Measurements from ENCODE around the gene POLR3B.
"Not testable (repeated sequence)": the region's sequence is repeated elsewhere in the genome, so short reads cannot be mapped to it uniquely, and the experiment has no call there.

The POLR3B gene

DNA sequence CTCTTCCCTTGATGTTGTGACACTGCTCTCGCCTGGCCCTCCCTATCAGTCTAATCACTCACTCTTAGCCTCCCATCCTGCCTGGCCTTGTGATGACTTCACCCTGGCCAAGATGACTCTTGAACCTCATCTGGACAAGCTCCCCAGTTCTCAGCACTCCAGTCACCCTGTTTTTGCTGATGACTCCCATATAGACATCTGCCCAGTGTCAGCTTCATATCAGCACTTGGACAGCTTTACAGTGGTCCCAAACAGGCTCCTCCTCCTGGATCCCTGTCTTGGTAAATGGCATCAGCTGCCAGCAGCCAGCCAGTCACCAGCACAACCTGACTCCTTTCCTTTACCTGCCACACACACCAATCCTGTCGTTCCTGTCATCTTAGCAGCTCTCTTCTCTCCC is 104.2 kb downstream of the POLR3B start:
- no peaks in the 10 kb centered on the region for H3K4me1 ChIP-seq (ENCODE audit: control insufficient read depth, insufficient read depth, low read length)
- H3K27me3 ChIP-seq (ENCODE audit: control insufficient read depth, insufficient read depth, low read length): no peaks in the 10 kb centered on the region
- no peak overlapping the region for H3K9ac ChIP-seq (ENCODE audit: low read depth, low read length)
- no peaks in the 10 kb centered on the region for H3K9me3 ChIP-seq (ENCODE audit: control insufficient read depth, insufficient read depth, low read length)
- no peak overlapping the region for H3K27ac ChIP-seq (ENCODE audit: low read depth, low read length)
- H3K4me3 ChIP-seq (ENCODE audit: low read depth, low read length): no peak overlapping the region
- H3K36me3 ChIP-seq (ENCODE audit: control insufficient read depth, insufficient read depth, low read length): peaks cover 5% of the 10 kb centered on the region

DNA sequence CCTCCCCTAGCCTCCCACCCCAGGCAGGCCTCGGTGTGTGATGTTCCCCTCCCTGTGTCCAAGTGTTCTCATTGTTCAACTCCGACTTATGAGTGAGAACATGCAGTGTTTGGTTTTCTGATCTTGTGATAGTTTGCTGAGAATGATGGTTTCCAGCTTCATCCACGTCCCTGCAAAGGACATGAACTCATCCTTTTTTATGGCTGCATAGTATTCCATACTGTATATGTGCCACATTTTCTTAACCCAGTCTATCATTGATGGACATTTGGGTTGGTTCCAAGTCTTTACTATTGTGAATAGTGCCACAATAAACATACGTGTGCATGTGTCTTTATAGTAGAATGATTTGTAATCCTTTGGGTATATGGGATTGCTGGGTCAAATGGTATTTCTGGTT is 108.1 kb downstream of the POLR3B start:
- H3K4me1 ChIP-seq (ENCODE audit: control insufficient read depth, insufficient read depth, low read length); H3K36me3 ChIP-seq (ENCODE audit: control insufficient read depth, insufficient read depth, low read length); H3K4me3 ChIP-seq (ENCODE audit: low read depth, low read length); H3K9ac ChIP-seq (ENCODE audit: low read depth, low read length); H3K9me3 ChIP-seq (ENCODE audit: control insufficient read depth, insufficient read depth, low read length); H3K27ac ChIP-seq (ENCODE audit: low read depth, low read length); H3K27me3 ChIP-seq (ENCODE audit: control insufficient read depth, insufficient read depth, low read length): not testable (repeated sequence)

DNA sequence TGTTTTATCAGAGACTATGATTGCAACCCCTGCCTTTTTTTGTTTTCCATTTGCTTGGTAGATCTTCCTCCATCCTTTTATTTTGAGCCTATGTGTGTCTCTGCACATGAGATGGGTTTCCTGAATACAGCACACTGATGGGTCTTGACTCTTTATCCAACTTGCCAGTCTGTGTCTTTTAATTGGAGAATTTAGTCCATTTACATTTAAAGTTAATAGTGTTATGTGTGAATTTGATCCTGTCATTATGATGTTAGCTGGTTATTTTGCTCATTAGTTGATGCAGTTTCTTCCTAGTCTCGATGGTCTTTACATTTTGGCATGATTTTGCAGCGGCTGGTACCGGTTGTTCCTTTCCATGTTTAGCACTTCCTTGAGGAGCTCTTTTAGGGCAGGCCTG is 118.1 kb downstream of the POLR3B start:
- H3K4me1 ChIP-seq (ENCODE audit: control insufficient read depth, insufficient read depth, low read length); H3K36me3 ChIP-seq (ENCODE audit: control insufficient read depth, insufficient read depth, low read length); H3K27ac ChIP-seq (ENCODE audit: low read depth, low read length); H3K4me3 ChIP-seq (ENCODE audit: low read depth, low read length); H3K27me3 ChIP-seq (ENCODE audit: control insufficient read depth, insufficient read depth, low read length); H3K9me3 ChIP-seq (ENCODE audit: control insufficient read depth, insufficient read depth, low read length); H3K9ac ChIP-seq (ENCODE audit: low read depth, low read length): not testable (repeated sequence)

DNA sequence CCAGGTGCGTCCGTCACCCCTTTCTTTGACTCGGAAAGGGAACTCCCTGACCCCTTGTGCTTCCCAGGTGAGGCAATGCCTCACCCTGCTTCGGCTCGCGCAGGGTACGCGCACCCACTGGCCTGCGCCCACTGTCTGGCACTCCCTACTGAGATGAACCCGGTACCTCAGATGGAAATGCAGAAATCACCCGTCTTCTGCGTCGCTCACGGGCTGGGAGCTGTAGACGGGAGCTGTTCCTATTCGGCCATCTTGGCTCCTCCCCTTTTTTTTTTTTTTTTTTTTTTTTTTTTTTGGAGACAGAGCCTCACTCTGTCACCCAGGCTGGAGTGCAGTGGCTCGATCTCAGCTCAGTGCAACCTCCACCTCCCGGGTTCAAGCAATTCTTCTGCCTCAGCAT is 120.1 kb downstream of the POLR3B start:
- not testable (repeated sequence) for H3K27me3 ChIP-seq (ENCODE audit: control insufficient read depth, insufficient read depth, low read length); H3K4me3 ChIP-seq (ENCODE audit: low read depth, low read length); H3K9ac ChIP-seq (ENCODE audit: low read depth, low read length); H3K27ac ChIP-seq (ENCODE audit: low read depth, low read length); H3K36me3 ChIP-seq (ENCODE audit: control insufficient read depth, insufficient read depth, low read length); H3K4me1 ChIP-seq (ENCODE audit: control insufficient read depth, insufficient read depth, low read length); H3K9me3 ChIP-seq (ENCODE audit: control insufficient read depth, insufficient read depth, low read length)

DNA sequence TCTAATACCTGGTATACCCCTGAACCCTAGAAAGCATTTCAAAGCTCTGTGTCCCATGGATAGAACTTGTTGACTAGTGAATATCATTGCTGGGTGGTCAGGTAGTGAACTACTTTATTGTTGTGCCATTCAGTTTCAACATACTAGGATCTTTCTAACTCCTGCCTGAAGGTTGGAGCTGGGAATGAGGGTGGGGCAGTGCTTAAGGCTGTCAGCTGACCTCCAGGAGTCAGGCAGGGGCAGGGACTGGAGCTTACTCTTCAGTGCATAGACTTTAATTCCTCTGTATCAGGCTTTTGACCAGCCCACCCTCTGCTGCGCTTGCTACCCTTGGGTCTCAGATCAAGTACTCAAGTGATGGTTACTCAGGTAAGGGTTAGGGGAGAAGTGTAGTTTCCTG is 122.7 kb downstream of the POLR3B start:
- Histone ChIP-seq H3K9ac (ENCODE audit: low read depth, low read length) (no peak overlapping the region), H3K27me3 (ENCODE audit: control insufficient read depth, insufficient read depth, low read length) (no peaks in the 10 kb centered on the region), H3K4me1 (ENCODE audit: control insufficient read depth, insufficient read depth, low read length) (0 out of 2 replicates have a peak, but pooled peaks cover 3% of the 10 kb centered on the region), H3K36me3 (ENCODE audit: control insufficient read depth, insufficient read depth, low read length) (no peaks in the 10 kb centered on the region), H3K4me3 (ENCODE audit: low read depth, low read length) (no peak overlapping the region), H3K9me3 (ENCODE audit: control insufficient read depth, insufficient read depth, low read length) (0 out of 2 replicates have a peak, but pooled peaks cover 3% of the 10 kb centered on the region), H3K27ac (ENCODE audit: low read depth, low read length) (no peak overlapping the region)

DNA sequence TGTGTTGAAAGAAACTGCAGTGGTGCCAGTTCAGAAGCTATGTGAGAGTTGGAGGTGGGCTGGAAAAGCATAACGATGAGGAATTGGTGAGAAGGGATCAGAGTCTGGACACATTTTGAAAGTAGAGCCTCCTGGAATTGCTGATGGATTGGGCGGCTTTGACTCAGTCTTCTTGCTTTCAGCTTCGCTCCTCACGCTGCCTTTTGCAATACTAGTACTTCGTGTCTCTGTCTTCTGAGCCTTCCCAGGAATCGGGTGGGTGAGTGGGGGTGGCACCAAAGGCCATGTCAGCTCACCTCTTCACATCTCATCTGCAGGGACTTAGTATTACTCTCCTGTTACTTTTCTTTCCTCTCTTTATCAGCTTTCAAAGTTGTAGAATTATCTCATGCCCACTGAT is 123.7 kb downstream of the POLR3B start:
- Histone ChIP-seq H3K27ac (ENCODE audit: low read depth, low read length) (no peak overlapping the region), H3K4me3 (ENCODE audit: low read depth, low read length) (no peak overlapping the region), H3K9ac (ENCODE audit: low read depth, low read length) (no peak overlapping the region), H3K9me3 (ENCODE audit: control insufficient read depth, insufficient read depth, low read length) (0 out of 2 replicates have a peak, but pooled peaks cover 3% of the 10 kb centered on the region), H3K27me3 (ENCODE audit: control insufficient read depth, insufficient read depth, low read length) (no peaks in the 10 kb centered on the region), H3K4me1 (ENCODE audit: control insufficient read depth, insufficient read depth, low read length) (0 out of 2 replicates have a peak, but pooled peaks cover 3% of the 10 kb centered on the region), H3K36me3 (ENCODE audit: control insufficient read depth, insufficient read depth, low read length) (no peaks in the 10 kb centered on the region)

DNA sequence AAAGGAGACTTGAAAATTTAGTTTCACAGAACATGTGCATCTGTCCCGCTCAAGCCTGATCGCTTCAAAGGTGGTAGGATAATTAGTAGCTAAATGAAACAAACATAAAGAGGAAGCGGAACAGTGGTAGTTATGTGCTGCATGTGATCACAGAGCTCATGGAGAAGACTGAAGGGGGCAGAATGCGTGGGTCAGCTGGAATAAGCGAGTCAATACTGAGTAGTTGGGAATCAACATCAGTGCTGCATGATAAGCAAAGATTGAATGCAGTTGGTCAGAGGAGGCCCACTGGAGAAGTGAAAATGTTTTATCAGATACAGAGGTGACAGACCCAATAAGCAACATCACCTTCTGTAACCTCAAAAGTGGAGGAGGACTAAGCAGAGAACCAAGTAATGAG is 130.1 kb downstream of the POLR3B start:
- Histone ChIP-seq H3K9ac (ENCODE audit: low read depth, low read length) (no peak overlapping the region), H3K4me3 (ENCODE audit: low read depth, low read length) (no peak overlapping the region), H3K36me3 (ENCODE audit: control insufficient read depth, insufficient read depth, low read length) (no peaks in the 10 kb centered on the region), H3K27me3 (ENCODE audit: control insufficient read depth, insufficient read depth, low read length) (no peaks in the 10 kb centered on the region), H3K4me1 (ENCODE audit: control insufficient read depth, insufficient read depth, low read length) (peaks cover 20% of the 10 kb centered on the region), H3K9me3 (ENCODE audit: control insufficient read depth, insufficient read depth, low read length) (no peaks in the 10 kb centered on the region), H3K27ac (ENCODE audit: low read depth, low read length) (no peak overlapping the region)

DNA sequence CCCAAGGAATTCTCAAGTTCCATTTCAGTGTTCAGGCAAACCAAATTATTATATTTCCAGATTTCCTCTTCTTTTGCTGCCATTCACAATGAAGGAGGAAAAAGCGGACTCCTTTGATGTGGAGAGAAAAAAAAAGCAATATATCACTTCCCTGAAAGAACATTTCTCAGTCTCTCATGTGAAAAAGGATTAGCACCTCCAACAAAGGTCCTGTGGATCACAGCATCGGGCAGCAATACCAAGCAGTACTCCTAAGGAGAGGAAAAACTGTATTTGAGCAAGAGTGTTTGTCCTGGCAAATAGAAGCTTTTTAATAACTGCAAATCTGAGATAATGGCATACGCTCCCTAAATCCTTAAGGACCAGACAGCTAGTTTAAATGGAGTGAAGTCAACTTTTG is 131.3 kb downstream of the POLR3B start:
- no peaks in the 10 kb centered on the region for H3K27me3 ChIP-seq (ENCODE audit: control insufficient read depth, insufficient read depth, low read length)
- H3K36me3 ChIP-seq (ENCODE audit: control insufficient read depth, insufficient read depth, low read length): no peaks in the 10 kb centered on the region
- no peak overlapping the region for H3K9ac ChIP-seq (ENCODE audit: low read depth, low read length)
- no peak overlapping the region for H3K27ac ChIP-seq (ENCODE audit: low read depth, low read length)
- H3K4me1 ChIP-seq (ENCODE audit: control insufficient read depth, insufficient read depth, low read length): peaks cover 31% of the 10 kb centered on the region
- no peaks in the 10 kb centered on the region for H3K9me3 ChIP-seq (ENCODE audit: control insufficient read depth, insufficient read depth, low read length)
- H3K4me3 ChIP-seq (ENCODE audit: low read depth, low read length): no peak overlapping the region

DNA sequence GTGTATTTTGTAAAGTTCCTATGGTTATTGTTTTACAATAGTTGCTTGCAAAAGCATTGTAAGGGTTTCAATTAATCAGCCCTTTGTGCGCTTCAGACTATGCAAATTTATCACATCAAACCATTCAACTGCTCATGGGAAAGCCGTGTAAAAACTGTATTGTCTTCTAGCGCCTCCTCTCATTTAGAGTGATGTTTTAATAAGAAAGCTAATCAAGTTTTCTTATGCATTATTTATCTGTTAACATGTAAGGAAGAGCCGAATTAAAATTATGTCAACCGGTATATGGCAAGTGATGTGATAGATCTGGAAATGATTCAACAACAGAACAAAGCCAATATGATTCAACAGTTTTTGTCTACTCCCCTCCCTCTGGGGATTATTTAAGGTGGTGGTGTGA is 132.7 kb downstream of the POLR3B start:
- H3K9me3 ChIP-seq (ENCODE audit: control insufficient read depth, insufficient read depth, low read length): no peaks in the 10 kb centered on the region
- H3K9ac ChIP-seq (ENCODE audit: low read depth, low read length): no peak overlapping the region
- no peak overlapping the region for H3K27ac ChIP-seq (ENCODE audit: low read depth, low read length)
- no peak overlapping the region for H3K4me3 ChIP-seq (ENCODE audit: low read depth, low read length)
- H3K4me1 ChIP-seq (ENCODE audit: control insufficient read depth, insufficient read depth, low read length): peaks cover 35% of the 10 kb centered on the region
- H3K27me3 ChIP-seq (ENCODE audit: control insufficient read depth, insufficient read depth, low read length): no peaks in the 10 kb centered on the region
- H3K36me3 ChIP-seq (ENCODE audit: control insufficient read depth, insufficient read depth, low read length): no peaks in the 10 kb centered on the region

DNA sequence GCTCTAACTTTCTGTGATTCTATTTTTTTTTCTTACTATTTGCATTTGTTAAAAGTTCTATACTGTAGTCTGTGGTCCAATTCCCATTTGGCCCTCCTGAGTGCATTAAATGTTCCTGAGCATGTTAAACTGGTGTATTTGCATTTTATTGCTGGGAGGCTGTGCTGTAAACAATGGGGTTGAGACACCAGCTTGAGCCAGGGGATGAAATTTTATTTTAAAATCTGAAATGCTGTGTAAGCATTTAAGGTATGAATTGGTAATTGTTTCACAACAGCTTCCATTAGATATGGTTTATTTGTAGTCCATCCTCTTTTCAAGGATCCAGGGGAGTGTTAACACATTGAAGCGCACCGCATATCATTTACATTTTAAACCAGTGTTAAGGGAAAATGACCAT is 135.3 kb downstream of the POLR3B start:
- no peaks in the 10 kb centered on the region for H3K9me3 ChIP-seq (ENCODE audit: control insufficient read depth, insufficient read depth, low read length)
- H3K4me1 ChIP-seq (ENCODE audit: control insufficient read depth, insufficient read depth, low read length): peaks cover 35% of the 10 kb centered on the region
- H3K4me3 ChIP-seq (ENCODE audit: low read depth, low read length): no peak overlapping the region
- H3K27ac ChIP-seq (ENCODE audit: low read depth, low read length): no peak overlapping the region
- no peak overlapping the region for H3K9ac ChIP-seq (ENCODE audit: low read depth, low read length)
- H3K36me3 ChIP-seq (ENCODE audit: control insufficient read depth, insufficient read depth, low read length): 0 out of 2 replicates have a peak, but pooled peaks cover 4% of the 10 kb centered on the region
- no peaks in the 10 kb centered on the region for H3K27me3 ChIP-seq (ENCODE audit: control insufficient read depth, insufficient read depth, low read length)

DNA sequence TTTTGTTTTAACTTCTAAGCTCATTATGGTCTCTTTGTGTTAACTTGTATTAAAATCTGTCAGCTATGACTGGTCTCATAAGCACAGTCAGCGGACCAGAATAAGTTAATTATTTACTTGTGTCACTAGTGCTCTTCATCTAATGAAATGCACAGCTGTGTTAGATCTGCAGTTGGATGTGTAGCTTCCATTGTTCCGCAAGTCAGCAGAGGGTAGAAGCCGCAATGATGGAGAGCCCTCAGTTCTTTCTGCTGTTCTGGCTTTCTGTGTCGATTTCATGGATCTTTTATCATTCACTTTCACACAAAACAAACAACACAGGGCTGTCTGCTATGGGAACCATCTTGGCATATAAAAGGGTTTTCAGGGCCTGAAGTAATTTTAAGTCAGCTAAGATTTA is 136.0 kb downstream of the POLR3B start:
- Histone ChIP-seq H3K27ac (ENCODE audit: low read depth, low read length) (no peak overlapping the region), H3K9ac (ENCODE audit: low read depth, low read length) (no peak overlapping the region), H3K4me3 (ENCODE audit: low read depth, low read length) (no peak overlapping the region), H3K36me3 (ENCODE audit: control insufficient read depth, insufficient read depth, low read length) (0 out of 2 replicates have a peak, but pooled peaks cover 4% of the 10 kb centered on the region), H3K9me3 (ENCODE audit: control insufficient read depth, insufficient read depth, low read length) (no peaks in the 10 kb centered on the region), H3K27me3 (ENCODE audit: control insufficient read depth, insufficient read depth, low read length) (no peaks in the 10 kb centered on the region), H3K4me1 (ENCODE audit: control insufficient read depth, insufficient read depth, low read length) (peaks cover 35% of the 10 kb centered on the region)
